HepG2 (cell line): ENCODE data around the gene SGPP1. TPM values are rescaled to one million over a fixed set of nuclear protein-coding genes. Genes with fewer than 3 reads are reported as not detected.
A peak's percentile ranks its signal among the peaks of the same experiment; 100 is the strongest.

Experiments used
- BCL3 ChIP-seq: sonication (generic); formaldehyde crosslinking; IDR thresholded peaks from 2 replicates; pipeline ENCODE4 v1.5.1; 2020; ENCODE audit warnings: mild to moderate bottlenecking, missing genetic modification reagents, moderate library complexity
- CENPX ChIP-seq: sonication (generic); formaldehyde crosslinking; IDR thresholded peaks from 2 replicates; pipeline ENCODE4 v1.9.0; 2021; ENCODE audit warnings: mild to moderate bottlenecking, missing genetic modification reagents, moderate library complexity
- ELK4 ChIP-seq: sonication (generic); formaldehyde crosslinking; IDR thresholded peaks from 2 replicates; pipeline ENCODE4 v1.9.0; 2021; ENCODE audit warnings: missing genetic modification reagents, borderline replicate concordance
- FOSL1 ChIP-seq: sonication (generic); formaldehyde crosslinking; IDR thresholded peaks from 2 replicates; pipeline ENCODE4 v1.9.0; 2021; ENCODE audit warnings: missing genetic modification reagents, borderline replicate concordance
- MLXIP ChIP-seq: sonication (generic); formaldehyde crosslinking; IDR thresholded peaks from 2 replicates; pipeline ENCODE4 v1.9.0; 2021; ENCODE audit warnings: missing genetic modification reagents, borderline replicate concordance
- MTA1 ChIP-seq: sonication (generic); formaldehyde crosslinking; IDR thresholded peaks from 2 replicates; pipeline ENCODE4 v1.4.0; 2020; ENCODE audit warnings: missing genetic modification reagents, mild to moderate bottlenecking, borderline replicate concordance
- PAF1 ChIP-seq: IDR thresholded peaks from 2 replicates; pipeline ENCODE4 v1.6.1; 2016; ENCODE audit warnings: missing genetic modification reagents, missing compliant biosample characterization
- STAT5B ChIP-seq: sonication (generic); formaldehyde crosslinking; IDR thresholded peaks from 2 replicates; pipeline ENCODE4 v1.4.0; 2020; ENCODE audit warnings: missing genetic modification reagents
- TCF7 ChIP-seq: sonication (generic); IDR thresholded peaks from 2 replicates; pipeline ENCODE4 v1.6.1; 2016; ENCODE audit warnings: antibody characterized with exemption, low read depth
- ZFP41 ChIP-seq: sonication (generic); formaldehyde crosslinking; IDR thresholded peaks from 2 replicates; pipeline ENCODE4 v1.4.0; 2020; ENCODE audit warnings: mild to moderate bottlenecking, missing genetic modification reagents, borderline replicate concordance
- ZNF20 ChIP-seq: sonication (generic); formaldehyde crosslinking; IDR thresholded peaks from 2 replicates; pipeline ENCODE4 v1.4.0; 2020; ENCODE audit warnings: mild to moderate bottlenecking, moderate library complexity, missing genetic modification reagents
- ZNF234 ChIP-seq: sonication (generic); formaldehyde crosslinking; conservative IDR thresholded peaks from 2 replicates; pipeline ENCODE4 v1.5.1; 2020; ENCODE audit warnings: mild to moderate bottlenecking, missing genetic modification reagents
- ZNF3 ChIP-seq: IDR thresholded peaks from 2 replicates; pipeline ENCODE4 v1.7.0; 2017; ENCODE audit warnings: inconsistent platforms
- ZNF326 ChIP-seq: sonication (generic); formaldehyde crosslinking; IDR thresholded peaks from 2 replicates; pipeline ENCODE4 v1.4.0; 2020; ENCODE audit warnings: missing genetic modification reagents, borderline replicate concordance
- polyA plus RNA-seq, 8 experiments: library from polyadenylated mRNA; depleted of rRNA in 3 of 8; stranded (reverse) in 7 of 8; unstranded in 1 of 8; fragments of >200 nt; fragmentation: Illumina TruSeq in 4 of 8; extraction: Trizol in 4 of 8; gene quantifications; 2 replicates each; pipeline versions ENCODE4 v1.2.1 to v1.2.3, GENCODE V29; 2011 to 2016; ENCODE audit warnings: low read depth in 4 of 8, missing spikeins in 1 of 8, mixed read lengths in 1 of 8; ENCODE audit not compliant: insufficient read depth in 1 of 8
- total RNA-seq, 5 experiments: library from RNA; depleted of rRNA; stranded (reverse); fragments of >200 nt; fragmentation: Illumina TruSeq; extraction: Trizol; gene quantifications; 2 replicates each; pipeline ENCODE4 v1.2.3, GENCODE V29; 2016; ENCODE audit warnings: low read depth in 1 of 5
- TF ChIP-seq, protein P1 (sequence below): sonication (generic); formaldehyde crosslinking; IDR thresholded peaks from one replicate; pipeline ENCODE4 v1.5.1; 2020; ENCODE audit warnings: mild to moderate bottlenecking, missing genetic modification reagents; ENCODE audit errors: not compliant biosample characterization

SGPP1 gene
- total and polyA plus RNA-seq, 2 of the 13 experiments (the other 11 are each of a cell fraction or from before 2014, with no cell fraction given), result 6.4 to 6.8 TPM

DNA sequence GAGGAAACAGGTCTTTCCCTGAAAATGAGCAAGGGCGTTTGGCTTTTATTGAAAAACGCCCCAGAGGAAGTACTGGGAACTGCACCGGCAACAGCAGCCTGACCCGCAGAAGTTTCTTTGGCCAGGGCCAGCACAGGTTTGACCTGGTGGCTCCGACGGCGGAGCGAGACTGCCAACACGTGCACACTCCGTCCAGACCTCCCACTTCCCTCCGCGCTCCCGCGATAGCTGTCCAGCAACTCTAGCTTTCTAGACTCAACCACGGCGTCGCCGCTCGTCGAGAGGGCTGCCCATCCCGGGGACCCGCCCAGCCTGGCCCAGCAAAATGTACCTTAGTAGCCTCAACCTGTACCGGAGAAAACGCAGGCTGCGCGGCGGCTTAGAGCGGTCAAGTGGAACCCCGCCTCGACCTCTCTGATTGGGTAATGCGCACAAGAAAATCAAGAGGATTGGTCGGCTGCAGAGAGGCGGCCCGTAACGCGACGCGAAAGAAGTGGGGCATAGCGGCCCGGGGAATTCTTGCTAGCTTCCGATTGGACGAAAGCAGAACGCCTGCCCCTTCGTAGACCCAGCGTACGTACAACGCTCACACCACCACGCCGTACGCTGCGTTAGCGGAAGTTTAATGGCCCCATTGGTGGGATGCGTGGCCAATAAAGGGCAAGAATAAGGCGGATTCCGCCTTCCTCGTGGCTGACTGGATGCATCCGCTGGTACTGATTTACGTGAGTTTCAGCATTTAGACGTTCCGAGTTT lies 86.2 kb downstream of the SGPP1 start, which contains the start of gene WDR89 (continued):
- TF ChIP-seq, protein P1, sequence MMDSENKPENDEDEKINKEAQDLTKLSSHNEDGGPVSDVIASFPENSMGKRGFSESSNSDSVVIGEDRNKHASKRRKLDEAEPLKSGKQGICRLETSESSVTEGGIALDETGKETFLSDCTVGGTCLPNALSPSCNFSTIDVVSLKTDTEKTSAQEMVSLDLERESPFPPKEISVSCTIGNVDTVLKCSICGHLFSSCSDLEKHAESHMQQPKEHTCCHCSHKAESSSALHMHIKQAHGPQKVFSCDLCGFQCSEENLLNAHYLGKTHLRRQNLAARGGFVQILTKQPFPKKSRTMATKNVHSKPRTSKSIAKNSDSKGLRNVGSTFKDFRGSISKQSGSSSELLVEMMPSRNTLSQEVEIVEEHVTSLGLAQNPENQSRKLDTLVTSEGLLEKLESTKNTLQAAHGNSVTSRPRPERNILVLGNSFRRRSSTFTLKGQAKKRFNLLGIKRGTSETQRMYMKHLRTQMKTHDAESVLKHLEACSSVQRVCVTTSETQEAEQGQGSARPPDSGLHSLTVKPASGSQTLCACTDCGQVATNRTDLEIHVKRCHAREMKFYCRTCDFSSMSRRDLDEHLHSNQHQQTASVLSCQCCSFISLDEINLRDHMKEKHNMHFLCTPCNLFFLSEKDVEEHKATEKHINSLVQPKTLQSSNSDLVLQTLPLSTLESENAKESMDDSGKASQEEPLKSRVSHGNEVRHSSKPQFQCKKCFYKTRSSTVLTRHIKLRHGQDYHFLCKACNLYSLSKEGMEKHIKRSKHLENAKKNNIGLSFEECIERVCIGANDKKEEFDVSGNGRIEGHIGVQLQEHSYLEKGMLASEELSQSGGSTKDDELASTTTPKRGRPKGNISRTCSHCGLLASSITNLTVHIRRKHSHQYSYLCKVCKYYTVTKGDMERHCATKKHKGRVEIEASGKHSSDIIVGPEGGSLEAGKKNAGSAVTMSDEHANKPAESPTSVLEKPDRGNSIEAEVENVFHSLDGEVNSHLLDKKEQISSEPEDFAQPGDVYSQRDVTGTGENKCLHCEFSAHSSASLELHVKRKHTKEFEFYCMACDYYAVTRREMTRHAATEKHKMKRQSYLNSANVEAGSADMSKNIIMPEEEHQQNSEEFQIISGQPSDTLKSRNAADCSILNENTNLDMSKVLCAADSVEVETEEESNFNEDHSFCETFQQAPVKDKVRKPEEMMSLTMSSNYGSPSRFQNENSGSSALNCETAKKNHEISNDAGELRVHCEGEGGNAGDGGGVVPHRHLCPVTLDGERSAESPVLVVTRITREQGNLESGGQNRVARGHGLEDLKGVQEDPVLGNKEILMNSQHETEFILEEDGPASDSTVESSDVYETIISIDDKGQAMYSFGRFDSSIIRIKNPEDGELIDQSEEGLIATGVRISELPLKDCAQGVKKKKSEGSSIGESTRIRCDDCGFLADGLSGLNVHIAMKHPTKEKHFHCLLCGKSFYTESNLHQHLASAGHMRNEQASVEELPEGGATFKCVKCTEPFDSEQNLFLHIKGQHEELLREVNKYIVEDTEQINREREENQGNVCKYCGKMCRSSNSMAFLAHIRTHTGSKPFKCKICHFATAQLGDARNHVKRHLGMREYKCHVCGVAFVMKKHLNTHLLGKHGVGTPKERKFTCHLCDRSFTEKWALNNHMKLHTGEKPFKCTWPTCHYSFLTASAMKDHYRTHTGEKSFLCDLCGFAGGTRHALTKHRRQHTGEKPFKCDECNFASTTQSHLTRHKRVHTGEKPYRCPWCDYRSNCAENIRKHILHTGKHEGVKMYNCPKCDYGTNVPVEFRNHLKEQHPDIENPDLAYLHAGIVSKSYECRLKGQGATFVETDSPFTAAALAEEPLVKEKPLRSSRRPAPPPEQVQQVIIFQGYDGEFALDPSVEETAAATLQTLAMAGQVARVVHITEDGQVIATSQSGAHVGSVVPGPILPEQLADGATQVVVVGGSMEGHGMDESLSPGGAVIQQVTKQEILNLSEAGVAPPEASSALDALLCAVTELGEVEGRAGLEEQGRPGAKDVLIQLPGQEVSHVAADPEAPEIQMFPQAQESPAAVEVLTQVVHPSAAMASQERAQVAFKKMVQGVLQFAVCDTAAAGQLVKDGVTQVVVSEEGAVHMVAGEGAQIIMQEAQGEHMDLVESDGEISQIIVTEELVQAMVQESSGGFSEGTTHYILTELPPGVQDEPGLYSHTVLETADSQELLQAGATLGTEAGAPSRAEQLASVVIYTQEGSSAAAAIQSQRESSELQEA, result peak; percentile 89
- peak; percentile 71; the same call in 1 of the 2 replicates for TF ChIP-seq ZNF20 (CRISPR knock-in tag)
- TF ChIP-seq ZNF234 (CRISPR knock-in tag), result no peak
- peak; percentile 86; the same call in 1 of the 2 replicates for TF ChIP-seq ZFP41 (CRISPR knock-in tag)
- peak; percentile 56; the same call in 1 of the 2 replicates for TF ChIP-seq MTA1 (CRISPR knock-in tag)
- TF ChIP-seq STAT5B (CRISPR knock-in tag), result no peak
- TF ChIP-seq MLXIP, result 0 out of 2 replicates have a peak, but pooled peaks have one; percentile 84
- no peak for TF ChIP-seq TCF7
- peak; percentile 66; the same call in 1 of the 2 replicates for TF ChIP-seq ZNF3 (CRISPR knock-in tag)
- TF ChIP-seq ELK4 (CRISPR knock-in tag), result 0 out of 2 replicates have a peak, but pooled peaks have one; percentile 65
- TF ChIP-seq BCL3 (CRISPR knock-in tag), result peak; percentile 45; the same call in 1 of the 2 replicates
- 0 out of 2 replicates have a peak, but pooled peaks have one; percentile 10 for TF ChIP-seq FOSL1 (CRISPR knock-in tag)
- no peak for TF ChIP-seq CENPX (CRISPR knock-in tag)
- no peak for TF ChIP-seq PAF1 (CRISPR knock-in tag)
- no peak for TF ChIP-seq ZNF326
